GM12878 (cell line): ENCODE measurements around the gene TRIM54. TPM values are rescaled to one million over a fixed set of nuclear protein-coding genes. Genes with fewer than 3 reads are reported as not detected.

Experiments used
- ATAC-seq: fragments of 200-7000 bp; cut with Tn5 transposase; 3 replicates; pipeline ENCODE4 v1.9.1; 2020; ENCODE audit warnings: mild to moderate bottlenecking, moderate library complexity
- BruUV-seq: library from RNA; stranded (reverse); fragments of 400-500 nt; replicated peaks from 2 replicates; lab custom pipeline; 2021; lab: Mats Ljungman, UMichigan
- CTCF ChIA-PET: fragments of 300-600 bp; sonication (Branson Sonifier 250); formaldehyde crosslinking; extraction: SDS; loops from one replicate; lab custom pipeline; 2021; ENCODE audit warnings: inconsistent platforms; lab: Yijun Ruan, JAX
- POLR2A ChIA-PET: fragments of 350-600 bp; formaldehyde crosslinking; extraction: SDS; loops from one replicate; lab custom pipeline; 2021; ENCODE audit warnings: inconsistent platforms; lab: Charles Lee
- RAD21 ChIA-PET: fragments of 300-600 bp; sonication (Branson Sonifier 250); formaldehyde crosslinking; loops from one replicate; lab custom pipeline; 2023; ENCODE audit warnings: antibody characterized with exemption; ENCODE audit not compliant: unreplicated experiment; lab: Charles Lee
- SMC1A ChIA-PET: fragments of 300-600 bp; sonication (Branson Sonifier 250); formaldehyde crosslinking; loops from one replicate; lab custom pipeline; 2023; ENCODE audit not compliant: unreplicated experiment, uncharacterized antibody; lab: Charles Lee
- DNase-seq: peaks from one replicate; pipeline ENCODE4 v3.0.0-alpha.2; 2011; ENCODE audit warnings: low read depth, low spot score
- FAIRE-seq: peaks from 3 replicates; lab custom pipeline; 2011; peaks lifted over from hg19 to GRCh38; lab: Jason Lieb, UNC
- H2AFZ ChIP-seq: 2 replicates; pipeline ENCODE4 v1.6.0; 2011; ENCODE audit warnings: low read depth, low read length, control low read depth; ENCODE audit not compliant: control insufficient read depth
- H3K27ac ChIP-seq: 2 replicates; pipeline ENCODE4 v1.5.1; 2011; ENCODE audit warnings: control low read depth; ENCODE audit not compliant: control insufficient read depth, insufficient read depth
- H3K27me3 ChIP-seq, 2 experiments: replicated peaks in 1 of 2; 2 replicates each; pipeline versions ENCODE4 v1.6.0 to v1.6.1; 2011; ENCODE audit warnings: low read length in 1 of 2; ENCODE audit not compliant: control insufficient read depth in 2 of 2, insufficient read depth in 2 of 2
- H3K36me3 ChIP-seq, 2 experiments: 2 replicates each; pipeline ENCODE4 v1.5.1; 2011; ENCODE audit warnings: low read length in 1 of 2; ENCODE audit not compliant: control insufficient read depth in 2 of 2, insufficient read depth in 2 of 2
- H3K4me1 ChIP-seq: 2 replicates; pipeline ENCODE4 v1.6.1; 2011; ENCODE audit warnings: mild to moderate bottlenecking, low read length, moderate library complexity, mixed read lengths; ENCODE audit not compliant: control insufficient read depth, insufficient read depth
- H3K4me2 ChIP-seq: 2 replicates; pipeline ENCODE4 v1.6.0; 2011; ENCODE audit warnings: control low read depth; ENCODE audit not compliant: control insufficient read depth, insufficient read depth
- H3K4me3 ChIP-seq: fragments of 200-600 bp; sonication (generic); 2 replicates; pipeline ENCODE4 v1.5.1; 2016
- H3K79me2 ChIP-seq: 2 replicates; pipeline ENCODE4 v1.6.0; 2011; ENCODE audit warnings: low read length; ENCODE audit not compliant: control insufficient read depth, insufficient read depth
- H3K9ac ChIP-seq: 2 replicates; pipeline ENCODE4 v1.8.0; 2011; ENCODE audit warnings: low read length, control low read depth, mixed read lengths; ENCODE audit not compliant: control insufficient read depth, insufficient read depth
- H3K9me3 ChIP-seq: replicated peaks from 3 replicates; pipeline ENCODE4 v1.5.1; 2011; ENCODE audit warnings: mild to moderate bottlenecking, low read length; ENCODE audit not compliant: control insufficient read depth, insufficient read depth
- H4K20me1 ChIP-seq: 2 replicates; pipeline ENCODE4 v1.6.0; 2011; ENCODE audit not compliant: control insufficient read depth, insufficient read depth
- ATF7 ChIP-seq: fragments of 450-650 bp; IDR thresholded peaks from 2 replicates; pipeline ENCODE4 v1.6.1; 2016; ENCODE audit warnings: low read depth, mild to moderate bottlenecking
- BHLHE40 ChIP-seq, 2 experiments: fragments of 450-650 bp in 1 of 2; IDR thresholded peaks; 2 replicates each; pipeline ENCODE4 v1.6.1; 2011 to 2017; ENCODE audit warnings: low read depth in 2 of 2, borderline replicate concordance in 1 of 2, improper control_type of control experiment in 1 of 2, low read length in 1 of 2, mild to moderate bottlenecking in 1 of 2
- CHD2 ChIP-seq: IDR thresholded peaks from 2 replicates; pipeline ENCODE4 v1.6.1; 2011; ENCODE audit warnings: low read depth, low read length, improper control_type of control experiment, borderline replicate concordance
- SIX5 ChIP-seq: IDR thresholded peaks from 2 replicates; pipeline ENCODE4 v1.6.1; 2011; ENCODE audit warnings: mild to moderate bottlenecking, low read depth, low read length, moderate library complexity; ENCODE audit not compliant: severe bottlenecking
- ZNF24 ChIP-seq: fragments of 450-650 bp; IDR thresholded peaks from 2 replicates; pipeline ENCODE4 v1.6.1; 2017; ENCODE audit warnings: antibody characterized with exemption, mild to moderate bottlenecking
- WGBS: methylation state at CpG from one replicate; pipeline ENCODE4 v1.1.6; 2016; ENCODE audit warnings: low lambda C conversion rate; ENCODE audit not compliant: insufficient replicate concordance, insufficient coverage; ENCODE audit errors: missing lambda C conversion rate; 5-methylcytosine and 5-hydroxymethylcytosine counted together
- in situ Hi-C: fragments of 300-500 bp; cut with MboI; formaldehyde crosslinking; loops from 9 replicates; pipeline ENCODE4 v1.14.3; 2018; ENCODE audit warnings: mixed read lengths
- intact Hi-C: fragments of 100-400 bp; cut with micrococcal nuclease; formaldehyde crosslinking; loops from one replicate; pipeline ENCODE4 v1.14.2; 2022; ENCODE audit not compliant: unreplicated experiment
- polyA plus RNA-seq, 11 experiments: library from polyadenylated mRNA; depleted of rRNA in 4 of 11; unstranded in 6 of 11; stranded (reverse) in 5 of 11; fragments of >200 nt; fragmentation: Nextera tagmentation in 4 of 11; fragmentation: Illumina TruSeq in 1 of 11; extraction: Ambion mirVana in 4 of 11; extraction: Trizol in 1 of 11; gene quantifications; 1 replicate in 1 of 11; 2 replicates in 10 of 11; pipeline versions ENCODE4 v1.2.1 to v1.2.3, GENCODE V29; 2011 to 2016; ENCODE audit warnings: inconsistent platforms in 2 of 11, missing spikeins in 2 of 11, low read depth in 1 of 11
- total RNA-seq, 4 experiments: library from RNA; depleted of rRNA in 3 of 4; stranded (reverse); fragments of >200 nt in 3 of 4; fragmentation: Illumina TruSeq in 1 of 4; extraction: Trizol in 1 of 4; gene quantifications; 2 replicates each; pipeline versions ENCODE4 v1.2.1 to v1.2.3, GENCODE V29; 2013 to 2021
- TF ChIP-seq, protein P1 (sequence below): fragments of 450-650 bp; IDR thresholded peaks from 2 replicates; pipeline ENCODE4 v1.6.1; 2017; ENCODE audit warnings: mild to moderate bottlenecking
- TF ChIP-seq, protein P2 (sequence below): IDR thresholded peaks from 2 replicates; pipeline ENCODE4 v1.6.1; 2011; ENCODE audit warnings: borderline replicate concordance, low read depth, mild to moderate bottlenecking, moderate library complexity, mixed read lengths, low read length; ENCODE audit not compliant: insufficient read depth; ENCODE audit errors: extremely low read length

The TRIM54 gene
- total and polyA plus RNA-seq, 10 of the 15 experiments (the other 5 are each of a cell fraction or from before 2014, with no cell fraction given): 0.03 to 0.08 TPM; not detected in 8

DNA sequence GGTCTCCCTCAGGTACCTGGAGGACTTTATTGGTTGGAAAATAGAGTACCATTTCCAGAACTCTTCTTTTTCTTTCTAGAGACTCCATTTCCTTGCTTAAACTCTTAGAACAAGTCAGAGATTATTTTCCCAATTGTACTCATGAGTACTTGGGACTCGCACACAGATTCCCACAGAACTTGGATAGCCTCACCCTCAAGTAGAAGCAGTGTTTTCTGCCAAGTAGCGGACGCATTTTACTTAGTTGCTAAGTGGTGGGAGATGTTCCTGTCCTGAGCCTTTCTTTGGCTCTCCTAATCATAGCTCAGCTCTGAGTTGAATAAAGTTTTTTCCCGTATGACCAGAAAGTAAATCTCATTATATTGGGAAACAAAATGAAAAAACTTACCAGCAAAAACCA lies 36.6 kb upstream of the TRIM54 start:
- no peak for ATAC-seq
- Histone ChIP-seq H2AFZ (no peak overlapping the region), H3K4me1 (no peaks in the 10 kb centered on the region), H3K9ac (no peak overlapping the region), H3K27me3 (peaks cover 0 to 1% of the 10 kb centered on the region in 2 experiments; a peak in 1 of 4 replicates), H3K9me3 (no peaks in the 10 kb centered on the region), H3K4me2 (no peak overlapping the region), H3K79me2 (no peaks in the 10 kb centered on the region), H3K27ac (no peak overlapping the region), H3K36me3 (peaks cover 20 to 33% of the 10 kb centered on the region in 2 experiments), H4K20me1 (no peaks in the 10 kb centered on the region), H3K4me3 (no peak overlapping the region)
- WGBS: 95% methylated on average over 4 of the region's 4 CpGs
- RAD21 ChIA-PET: no interaction called here
- TF ChIP-seq, protein P1, sequence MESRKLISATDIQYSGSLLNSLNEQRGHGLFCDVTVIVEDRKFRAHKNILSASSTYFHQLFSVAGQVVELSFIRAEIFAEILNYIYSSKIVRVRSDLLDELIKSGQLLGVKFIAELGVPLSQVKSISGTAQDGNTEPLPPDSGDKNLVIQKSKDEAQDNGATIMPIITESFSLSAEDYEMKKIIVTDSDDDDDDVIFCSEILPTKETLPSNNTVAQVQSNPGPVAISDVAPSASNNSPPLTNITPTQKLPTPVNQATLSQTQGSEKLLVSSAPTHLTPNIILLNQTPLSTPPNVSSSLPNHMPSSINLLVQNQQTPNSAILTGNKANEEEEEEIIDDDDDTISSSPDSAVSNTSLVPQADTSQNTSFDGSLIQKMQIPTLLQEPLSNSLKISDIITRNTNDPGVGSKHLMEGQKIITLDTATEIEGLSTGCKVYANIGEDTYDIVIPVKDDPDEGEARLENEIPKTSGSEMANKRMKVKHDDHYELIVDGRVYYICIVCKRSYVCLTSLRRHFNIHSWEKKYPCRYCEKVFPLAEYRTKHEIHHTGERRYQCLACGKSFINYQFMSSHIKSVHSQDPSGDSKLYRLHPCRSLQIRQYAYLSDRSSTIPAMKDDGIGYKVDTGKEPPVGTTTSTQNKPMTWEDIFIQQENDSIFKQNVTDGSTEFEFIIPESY: no peak
- TF ChIP-seq, protein P2, sequence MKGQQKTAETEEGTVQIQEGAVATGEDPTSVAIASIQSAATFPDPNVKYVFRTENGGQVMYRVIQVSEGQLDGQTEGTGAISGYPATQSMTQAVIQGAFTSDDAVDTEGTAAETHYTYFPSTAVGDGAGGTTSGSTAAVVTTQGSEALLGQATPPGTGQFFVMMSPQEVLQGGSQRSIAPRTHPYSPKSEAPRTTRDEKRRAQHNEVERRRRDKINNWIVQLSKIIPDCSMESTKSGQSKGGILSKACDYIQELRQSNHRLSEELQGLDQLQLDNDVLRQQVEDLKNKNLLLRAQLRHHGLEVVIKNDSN: no peak
- TF ChIP-seq ZNF24 (no peak), CHD2 (no peak), SIX5 (no peak), BHLHE40 (IDR thresholded peaks at IDR 0.05; ENCODE audit: borderline replicate concordance in 1 of 2, low read depth in 2 of 2, low read length in 1 of 2) (no peak), ATF7 (no peak)
- CTCF ChIA-PET: no interaction called here
- in situ Hi-C loops: no loop called here
- no peak for DNase-seq
- BruUV-seq: no TSS peak
- POLR2A ChIA-PET: no interaction called here
- no peak for FAIRE-seq
- SMC1A ChIA-PET: interaction anchor here (1.0 to 1.3 kb wide), 2 partner anchors 34 to 284 kb away, joined by 3 to 4 read pairs; no protein-coding TSS in a partner anchor
- intact Hi-C loops: no loop called here
